ENCODE measurements around the gene PARVA.

GRCh38 chr11:12446863-12447262, 69.5 kb downstream of the PARVA start:
- TF ChIP-seq, protein P1, sequence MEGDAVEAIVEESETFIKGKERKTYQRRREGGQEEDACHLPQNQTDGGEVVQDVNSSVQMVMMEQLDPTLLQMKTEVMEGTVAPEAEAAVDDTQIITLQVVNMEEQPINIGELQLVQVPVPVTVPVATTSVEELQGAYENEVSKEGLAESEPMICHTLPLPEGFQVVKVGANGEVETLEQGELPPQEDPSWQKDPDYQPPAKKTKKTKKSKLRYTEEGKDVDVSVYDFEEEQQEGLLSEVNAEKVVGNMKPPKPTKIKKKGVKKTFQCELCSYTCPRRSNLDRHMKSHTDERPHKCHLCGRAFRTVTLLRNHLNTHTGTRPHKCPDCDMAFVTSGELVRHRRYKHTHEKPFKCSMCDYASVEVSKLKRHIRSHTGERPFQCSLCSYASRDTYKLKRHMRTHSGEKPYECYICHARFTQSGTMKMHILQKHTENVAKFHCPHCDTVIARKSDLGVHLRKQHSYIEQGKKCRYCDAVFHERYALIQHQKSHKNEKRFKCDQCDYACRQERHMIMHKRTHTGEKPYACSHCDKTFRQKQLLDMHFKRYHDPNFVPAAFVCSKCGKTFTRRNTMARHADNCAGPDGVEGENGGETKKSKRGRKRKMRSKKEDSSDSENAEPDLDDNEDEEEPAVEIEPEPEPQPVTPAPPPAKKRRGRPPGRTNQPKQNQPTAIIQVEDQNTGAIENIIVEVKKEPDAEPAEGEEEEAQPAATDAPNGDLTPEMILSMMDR (IDR thresholded peaks at IDR 0.05), result no peak
- TF ChIP-seq POLR2A (IDR thresholded peaks at IDR 0.05), result no peak

All from body of pancreas (tissue), 4 donors.